Fibroblast of upper back skin (primary cell): Measurements from ENCODE around the gene ARPIN.
"Not testable (repeated sequence)": the region's sequence is repeated elsewhere in the genome, so short reads cannot be mapped to it uniquely, and the experiment has no call there.

Experiments
- DNase-seq: peaks from one replicate; pipeline ENCODE4 v3.0.0-alpha.2; 2013

Gene ARPIN

GRCh38 chr15:89909611-89910010, 3.1 kb downstream of the ARPIN start:
- DNase-seq: no peak

DNA sequence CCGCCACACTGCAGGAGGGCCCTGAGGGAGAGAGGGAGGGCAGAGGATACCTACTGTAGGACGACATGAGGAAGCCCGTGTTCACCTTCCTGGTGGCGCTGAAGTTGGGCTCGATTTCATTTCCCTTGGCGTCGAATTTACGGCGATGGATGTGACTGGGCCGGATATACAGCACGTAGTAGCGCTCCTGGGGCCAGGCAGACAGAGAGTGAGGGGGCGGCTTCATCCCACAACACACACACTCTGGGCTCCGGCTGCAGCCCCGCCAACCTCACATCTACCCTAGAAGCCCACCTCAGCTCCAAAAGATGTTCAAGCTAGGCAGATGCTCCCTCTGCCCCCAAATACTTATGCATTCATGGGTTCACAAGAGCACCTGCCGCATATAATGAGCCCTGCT, 4.5 kb downstream of the ARPIN start:
- no peak for DNase-seq

DNA sequence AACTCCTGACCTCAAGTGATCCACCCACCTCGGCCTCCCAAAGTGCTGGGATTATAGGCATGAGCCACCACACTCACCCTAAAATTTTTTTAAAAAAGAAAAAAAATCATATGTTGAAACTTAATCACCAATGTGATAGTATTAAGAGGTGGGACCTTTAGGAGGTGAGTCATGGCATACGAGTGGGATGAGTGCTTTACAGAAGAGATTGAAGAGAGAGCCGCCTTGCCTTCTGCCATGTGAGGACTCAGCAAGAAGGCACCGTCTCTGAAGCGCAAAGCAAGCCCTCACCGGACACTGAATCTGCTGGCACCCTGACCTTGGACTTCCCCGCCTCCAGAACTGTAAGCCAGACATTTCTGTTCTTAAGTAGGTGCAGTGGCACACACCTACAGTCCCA, 5.5 kb downstream of the ARPIN start:
- DNase-seq: no peak

GRCh38 chr15:89905846-89906378, 6.8 kb downstream of the ARPIN start:
- DNase-seq: no peak

- no peak for DNase-seq
Observed at GRCh38 chr15:89904519-89904918, 8.2 kb downstream of the ARPIN start.

DNA sequence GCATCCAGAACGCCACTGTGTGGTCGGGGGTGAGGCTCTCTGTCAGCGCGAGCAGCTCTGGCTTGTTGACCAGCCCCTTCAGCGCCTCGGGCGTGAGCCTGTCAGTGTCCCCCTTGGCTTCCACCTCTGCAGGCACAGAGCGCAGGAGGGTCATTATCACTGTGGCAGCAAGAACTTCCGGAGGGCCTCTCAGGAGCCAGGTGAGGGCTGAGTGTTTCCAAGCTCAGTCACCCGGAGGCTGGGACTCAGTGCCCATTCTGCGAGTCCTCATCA, 9.0 kb downstream of the ARPIN start:
- DNase-seq: no peak

- no peak for DNase-seq
Observed at GRCh38 chr15:89903015-89903857, 9.5 kb downstream of the ARPIN start.

DNA sequence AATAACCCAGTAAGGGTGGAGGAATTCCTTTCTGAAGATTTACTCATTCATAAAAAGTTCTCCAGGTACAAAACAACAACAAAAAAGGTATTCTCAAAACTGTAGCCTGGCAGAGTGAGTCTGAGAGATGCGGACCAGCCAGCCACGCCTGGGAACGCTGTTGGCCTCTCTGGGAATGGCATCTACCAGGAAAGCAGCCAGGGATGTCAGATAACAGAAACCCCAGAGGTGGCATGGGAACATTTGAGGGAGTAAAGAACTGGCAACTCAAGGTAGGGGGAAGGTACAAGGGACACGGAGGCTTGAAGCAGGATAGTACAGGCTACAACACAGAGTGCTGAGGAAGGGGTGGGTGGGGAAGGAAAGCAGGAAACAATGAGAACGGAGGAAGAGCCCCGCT, 11.9 kb downstream of the ARPIN start:
- no peak for DNase-seq

DNA sequence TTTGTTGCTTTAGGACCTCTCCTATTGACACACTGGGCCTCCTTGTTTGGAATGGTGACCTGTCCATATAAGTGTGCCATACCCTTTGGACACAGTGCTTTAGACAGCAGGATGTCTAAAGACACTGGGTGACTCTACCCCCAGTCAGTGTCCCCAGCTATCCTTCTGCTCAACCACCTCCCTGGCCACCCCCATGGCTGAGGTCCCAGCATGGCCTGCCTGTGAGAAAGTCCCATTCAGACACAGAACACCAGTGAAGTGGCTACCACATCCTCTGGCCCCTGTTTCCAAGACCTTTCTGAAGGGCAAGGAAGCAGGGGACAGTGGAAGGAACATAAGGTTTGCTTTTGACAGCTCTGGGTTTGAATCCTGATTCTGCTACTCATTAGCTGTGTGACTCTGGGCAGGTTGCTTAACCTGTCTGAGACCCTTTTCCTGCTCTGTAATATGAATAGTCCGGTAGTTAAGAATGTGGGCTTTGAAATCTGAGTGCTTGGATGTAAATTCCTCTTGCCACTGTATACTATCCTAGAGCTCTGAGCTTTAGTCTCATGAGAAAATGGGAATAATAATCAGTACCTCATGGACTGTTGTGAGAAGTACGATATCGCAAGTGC, 12.7 kb downstream of the ARPIN start:
- no peak for DNase-seq

DNA sequence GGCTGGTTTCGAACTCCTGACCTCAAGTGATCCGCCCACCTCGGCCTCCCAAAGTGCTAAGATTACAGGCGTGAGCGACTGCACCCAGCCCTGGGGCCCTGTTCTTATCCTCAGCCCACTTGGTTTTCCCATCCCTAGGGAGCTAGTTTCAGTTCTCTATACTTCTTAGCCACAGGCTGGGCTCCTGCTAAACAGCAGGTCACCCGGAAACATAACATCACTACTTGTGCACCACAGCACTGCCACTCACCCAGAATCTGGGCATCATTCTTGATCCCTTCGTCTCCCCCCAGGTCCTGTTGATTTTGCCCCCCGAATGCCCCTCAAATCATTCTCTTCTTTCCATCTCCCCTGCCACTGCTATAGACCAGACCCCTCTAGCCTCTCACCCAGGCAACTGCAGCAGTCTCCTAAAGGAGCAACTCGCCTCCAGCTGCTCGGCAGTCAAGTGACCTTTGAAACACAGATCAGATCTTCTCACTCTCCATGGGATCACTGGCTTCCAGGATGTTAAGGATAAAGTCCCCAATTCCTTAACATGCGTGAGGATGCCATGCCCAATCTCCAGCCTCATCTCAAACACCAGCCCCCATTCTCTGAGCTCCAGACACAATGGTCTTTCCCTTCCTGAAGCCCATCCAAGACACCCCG, 13.3 kb downstream of the ARPIN start:
- DNase-seq: no peak

GRCh38 chr15:89898614-89899294, 14.0 kb downstream of the ARPIN start:
- peak; percentile 45 for DNase-seq

DNA sequence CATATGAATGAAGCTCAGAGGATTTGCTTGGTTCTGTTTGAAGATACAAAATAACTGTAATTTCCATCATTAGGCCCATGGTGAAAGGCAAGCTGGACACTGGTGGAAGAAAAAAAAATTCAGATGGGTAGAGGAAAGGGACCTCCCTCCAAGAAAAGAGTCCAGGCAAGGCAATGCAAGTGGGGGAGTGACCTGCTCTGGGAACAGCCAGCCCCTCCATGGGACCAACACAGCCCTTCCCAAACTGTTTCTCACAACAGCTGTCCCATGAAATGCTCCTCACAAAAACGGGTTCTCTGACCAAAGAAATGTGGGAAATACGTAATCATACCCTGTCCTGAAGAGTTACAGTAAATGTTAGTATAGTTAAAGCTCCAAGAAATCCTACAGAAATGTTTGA, 14.6 kb downstream of the ARPIN start:
- DNase-seq: no peak

- peak; percentile 91 for DNase-seq
Observed at GRCh38 chr15:89893696-89894447, 18.9 kb downstream of the ARPIN start, which contains the start of gene AP3S2. Gene AP3S2 (minus strand): TSS chr15:89893994. CDS start chr15:89893949, 45 bp downstream.

GRCh38 chr15:89893027-89893426, 19.7 kb downstream of the ARPIN start:
- DNase-seq: no peak

DNA sequence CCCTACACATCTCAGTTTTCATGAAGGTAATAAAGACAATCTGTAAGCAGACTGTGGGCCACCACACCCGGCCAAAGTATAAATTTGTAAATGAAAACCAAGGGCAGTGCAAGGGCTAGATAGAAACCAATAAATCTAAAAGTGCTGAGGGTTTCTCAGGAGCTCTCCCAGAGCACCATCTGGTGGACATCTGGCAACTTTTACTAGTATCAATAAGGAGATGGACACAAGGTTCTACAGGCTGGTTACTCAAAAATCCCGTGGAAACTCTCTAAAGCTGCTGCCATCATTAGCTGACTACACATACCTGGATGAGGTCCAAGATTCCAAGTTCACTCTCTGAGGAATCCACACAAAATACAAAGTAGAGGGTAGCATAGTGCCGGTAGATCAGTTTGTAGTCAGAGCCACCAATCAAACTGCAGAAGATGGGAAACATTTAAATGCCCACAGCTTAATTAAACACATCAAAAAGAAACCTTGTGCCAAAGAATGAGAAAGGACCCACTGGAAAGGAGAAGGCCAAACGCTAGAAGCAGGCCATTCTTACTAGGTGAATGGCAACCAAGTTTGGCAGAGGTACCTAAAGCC, 24.4 kb downstream of the ARPIN start:
- peak; percentile 80 for DNase-seq

- DNase-seq: no peak
Observed at GRCh38 chr15:89885611-89886010, 27.1 kb downstream of the ARPIN start.

GRCh38 chr15:89885179-89885578, 27.6 kb downstream of the ARPIN start:
- not testable (repeated sequence) for DNase-seq

DNA sequence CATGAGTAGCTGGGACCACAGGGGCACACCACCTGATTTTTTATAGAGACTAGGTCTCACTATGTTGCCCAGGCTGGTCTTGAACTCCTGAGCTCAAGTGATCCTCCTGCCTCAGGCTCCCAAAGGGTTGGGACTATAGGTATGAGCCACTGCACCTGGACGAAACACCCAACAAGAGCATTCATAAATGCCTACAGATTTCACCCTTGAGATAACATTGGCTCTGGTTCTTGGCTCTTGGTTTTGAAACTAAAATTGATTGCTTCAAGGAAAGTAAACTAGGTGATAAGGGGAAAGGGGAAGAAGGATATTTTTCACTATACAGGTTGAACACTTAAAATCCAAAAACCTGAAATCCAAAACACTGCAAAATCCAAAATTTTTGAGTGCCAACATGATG, 29.2 kb downstream of the ARPIN start:
- DNase-seq: no peak

DNA sequence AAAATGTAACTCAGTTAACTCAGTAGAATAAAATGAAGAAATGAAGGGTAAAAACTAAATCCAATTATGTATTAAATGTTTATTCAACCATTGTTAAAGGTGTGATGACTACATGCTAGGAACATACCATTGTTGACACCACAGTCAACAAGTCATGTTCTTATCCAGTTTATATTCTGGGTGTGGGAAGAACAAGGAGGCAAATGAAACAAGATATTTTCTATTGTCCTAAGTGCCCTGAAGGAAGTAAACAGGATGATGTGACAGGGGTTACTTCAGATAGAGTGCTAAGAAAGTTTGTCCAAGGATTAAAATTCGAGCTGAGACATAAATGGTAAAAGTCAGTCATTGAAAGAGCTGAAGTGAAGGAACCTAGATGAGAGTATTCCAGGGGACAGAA, 32.0 kb downstream of the ARPIN start:
- no peak for DNase-seq

- no peak for DNase-seq
Observed at GRCh38 chr15:89878323-89878722, 34.4 kb downstream of the ARPIN start.

GRCh38 chr15:89877083-89877425, 35.7 kb downstream of the ARPIN start:
- no peak for DNase-seq

DNA sequence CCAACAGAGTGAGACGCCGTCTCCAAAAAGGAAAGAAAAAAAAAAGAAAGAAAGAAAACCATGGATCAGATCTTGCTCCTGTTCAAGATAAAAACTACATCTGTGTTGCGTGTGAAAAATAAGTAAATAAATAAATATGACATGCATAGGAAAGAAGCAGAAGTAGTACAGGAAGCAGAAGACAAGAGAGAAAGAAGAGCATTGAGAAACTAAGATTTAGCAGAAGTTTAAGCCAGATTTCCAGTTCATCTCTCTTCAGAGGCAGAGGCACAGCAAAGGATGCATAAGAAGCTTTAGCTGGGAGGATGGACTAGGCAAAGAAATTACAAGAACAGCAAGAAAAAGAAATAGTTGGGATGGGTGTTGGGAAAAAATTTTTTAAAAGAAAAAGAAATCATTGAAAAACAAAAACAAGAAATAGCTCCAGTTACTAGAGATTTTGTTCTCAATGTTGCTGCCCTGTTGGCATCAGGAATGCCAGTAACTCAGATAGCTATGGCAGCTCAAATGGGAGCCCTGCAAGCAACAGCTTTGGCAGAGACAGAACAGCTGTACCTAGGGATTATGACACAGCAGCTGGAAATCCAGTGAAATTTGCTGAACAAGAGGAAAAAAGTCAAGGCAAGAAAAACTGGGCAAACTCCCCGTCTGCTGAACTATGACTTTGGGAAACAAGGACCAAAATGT, 36.2 kb downstream of the ARPIN start:
- no peak for DNase-seq
